B cell (primary cell): ENCODE data around the gene MAD1L1. TPM values are rescaled to one million over a fixed set of nuclear protein-coding genes. Genes with fewer than 3 reads are reported as not detected.

Experiments
- ATAC-seq: fragments of 200-7000 bp; cut with Tn5 transposase; one replicate; pipeline ENCODE4 v1.10.0; 2021; ENCODE audit warnings: low read depth, mild to moderate bottlenecking, moderate number of reproducible peaks, moderate library complexity
- CTCF ChIA-PET: fragments of 350-600 bp; sonication (Branson Sonifier 250); formaldehyde crosslinking; loops from one replicate; lab custom pipeline; 2021; ENCODE audit warnings: antibody characterized with exemption, inconsistent platforms; lab: Charles Lee
- POLR2A ChIA-PET: fragments of 350-600 bp; sonication (Branson Sonifier 250); formaldehyde crosslinking; loops from one replicate; lab custom pipeline; 2021; ENCODE audit warnings: antibody characterized with exemption; lab: Charles Lee
- DNase-seq: peaks from one replicate; pipeline ENCODE4 v3.0.0; 2013
- H2AFZ ChIP-seq: 2 replicates; pipeline ENCODE4 v1.6.1; 2012; ENCODE audit warnings: mild to moderate bottlenecking, low read depth, low read length; ENCODE audit not compliant: insufficient read depth, poor library complexity, severe bottlenecking
- H3K27ac ChIP-seq, 2 donors: 1 replicate in 1 of 2; 2 replicates in 1 of 2; pipeline ENCODE4 v1.5.1; 2012 to 2013; ENCODE audit warnings: low read length in 2 of 2, mild to moderate bottlenecking in 2 of 2, moderate library complexity in 1 of 2
- H3K27me3 ChIP-seq, 4 experiments: fragments of 200-600 bp in 1 of 4; sonication (generic) in 1 of 4; replicated peaks in 1 of 4; 1 replicate in 2 of 4; 2 replicates in 2 of 4; pipeline versions ENCODE4 v1.6.1 to v1.7.0; 2013 to 2016; ENCODE audit warnings: low read length in 3 of 4, mild to moderate bottlenecking in 2 of 4, mixed read lengths in 1 of 4, moderate library complexity in 1 of 4; ENCODE audit not compliant: insufficient read depth in 4 of 4, control insufficient read depth in 3 of 4; ENCODE audit errors: control extremely low read depth in 1 of 4
- H3K36me3 ChIP-seq, 2 experiments: replicated peaks in 1 of 2; 1 replicate in 1 of 2; 2 replicates in 1 of 2; pipeline versions ENCODE4 v1.6.1 to v1.7.1; 2013; ENCODE audit warnings: low read length in 1 of 2; ENCODE audit not compliant: insufficient read depth in 2 of 2, control insufficient read depth in 1 of 2; ENCODE audit errors: control extremely low read depth in 1 of 2, extremely low read depth in 1 of 2
- H3K4me1 ChIP-seq, 2 donors: fragments of 200-600 bp in 1 of 2; sonication (generic) in 1 of 2; 1 replicate in 1 of 2; 2 replicates in 1 of 2; pipeline versions ENCODE4 v1.5.1 to v1.6.1; 2013 to 2017; ENCODE audit warnings: low read length in 2 of 2; ENCODE audit not compliant: control insufficient read depth in 2 of 2, insufficient read depth in 2 of 2
- H3K4me2 ChIP-seq: replicated peaks from 2 replicates; pipeline ENCODE3; 2012; ENCODE audit warnings: mild to moderate bottlenecking, low read depth, low read length; ENCODE audit not compliant: poor library complexity, severe bottlenecking
- H3K4me3 ChIP-seq, 5 experiments: fragments of 200-600 bp in 1 of 5; sonication (generic) in 1 of 5; 1 replicate in 3 of 5; 2 replicates in 2 of 5; pipeline versions ENCODE4 v1.5.1 to v1.7.0; 2011 to 2016; ENCODE audit warnings: low read length in 4 of 5, mild to moderate bottlenecking in 4 of 5, low read depth in 2 of 5, control low read depth in 1 of 5, moderate library complexity in 1 of 5; ENCODE audit not compliant: insufficient read depth in 1 of 5; ENCODE audit errors: control extremely low read depth in 1 of 5, extremely low read depth in 1 of 5
- H3K79me2 ChIP-seq: fragments of 200-600 bp; sonication (generic); one replicate; pipeline ENCODE4 v1.6.0; 2016; ENCODE audit warnings: low read length; ENCODE audit not compliant: control insufficient read depth, insufficient read depth
- H3K9ac ChIP-seq: fragments of 200-600 bp; sonication (generic); 2 replicates; pipeline ENCODE4 v1.6.1; 2017; ENCODE audit warnings: mild to moderate bottlenecking, low read length, moderate library complexity
- H3K9me3 ChIP-seq, 3 donors: one replicate each; pipeline versions ENCODE4 v1.6.1 to v1.7.1; 2013; ENCODE audit warnings: low read length in 2 of 3; ENCODE audit not compliant: control insufficient read depth in 2 of 3, insufficient read depth in 1 of 3; ENCODE audit errors: control extremely low read depth in 1 of 3
- H4K20me1 ChIP-seq: 2 replicates; pipeline ENCODE4 v1.6.0; 2012; ENCODE audit warnings: mild to moderate bottlenecking, low read length; ENCODE audit not compliant: insufficient read depth, control insufficient read depth, poor library complexity, severe bottlenecking
- H3K27ac Mint-ChIP-seq: one replicate; pipeline ENCODE4 v1.8.0; 2021; ENCODE audit warnings: mixed read lengths
- H3K27me3 Mint-ChIP-seq: one replicate; pipeline ENCODE4 v1.8.0; 2021; ENCODE audit warnings: mixed read lengths
- H3K4me1 Mint-ChIP-seq: one replicate; pipeline ENCODE4 v1.8.0; 2021; ENCODE audit warnings: mixed read lengths
- H3K4me3 Mint-ChIP-seq: one replicate; pipeline ENCODE4 v1.8.0; 2021; ENCODE audit warnings: mixed read lengths
- H3K9me3 Mint-ChIP-seq: one replicate; pipeline ENCODE4 v1.8.0; 2022; ENCODE audit warnings: mixed read lengths; ENCODE audit not compliant: insufficient read depth
- EZH2 ChIP-seq: IDR thresholded peaks from 2 replicates; pipeline ENCODE4 v1.6.1; 2012; ENCODE audit warnings: borderline replicate concordance, low read depth, mild to moderate bottlenecking, moderate library complexity, low read length; ENCODE audit not compliant: insufficient read depth, poor library complexity, severe bottlenecking
- WGBS: methylation state at CpG from one replicate; pipeline ENCODE4 v1.1.5; 2013; ENCODE audit warnings: missing lambda C conversion rate; ENCODE audit not compliant: insufficient coverage; 5-methylcytosine and 5-hydroxymethylcytosine counted together
- intact Hi-C: fragments of 100-400 bp; cut with micrococcal nuclease; formaldehyde crosslinking; loops from one replicate; pipeline ENCODE4 v1.10.0; 2022
- polyA plus RNA-seq: library from polyadenylated mRNA; depleted of rRNA; stranded (reverse); fragments of >200 nt; gene quantifications from 2 replicates; pipeline ENCODE4 v1.2.3, GENCODE V29; 2012
- total RNA-seq, 2 donors: library from RNA; stranded (reverse); fragments of 120-200 nt in 1 of 2; gene quantifications; 1 replicate in 1 of 2; 2 replicates in 1 of 2; pipeline versions ENCODE4 v1.2.3 to v1.2.4, GENCODE V29; 2013 to 2022
- TF ChIP-seq, protein P1 (sequence below): fragments of 200-600 bp; IDR thresholded peaks from one replicate; pipeline ENCODE4 v1.8.0; 2022; ENCODE audit warnings: antibody characterized with exemption, mild to moderate bottlenecking

MAD1L1 gene
- total and polyA plus RNA-seq, 2 donors (not counting 1 experiment from before 2014, with no cell fraction given) = 86.7 to 110 TPM

GRCh38 chr7:2106440-2106839 lies 126.3 kb downstream of the MAD1L1 start:
- H3K9ac ChIP-seq = no peak overlapping the region
- H3K27me3 Mint-ChIP-seq = no peaks in the 10 kb centered on the region
- WGBS = 100% methylated on average over 10 of the region's 12 CpGs
- peaks cover 10 to 22% of the 10 kb centered on the region in 2 donors for H3K4me1 ChIP-seq
- no peak overlapping the region for H2AFZ ChIP-seq
- H3K27ac Mint-ChIP-seq = no peak overlapping the region
- ChIA-PET POLR2A (no interaction called here), CTCF (interaction anchor here (0.6 to 1.2 kb wide), 2 partner anchors 242 to 343 kb away, joined by 3 read pairs; no protein-coding TSS in a partner anchor)
- no peak overlapping the region for H3K4me3 Mint-ChIP-seq
- H3K36me3 ChIP-seq = peaks cover 0 to 2% of the 10 kb centered on the region in 2 experiments
- H3K79me2 ChIP-seq = peaks cover 20% of the 10 kb centered on the region
- H3K4me1 Mint-ChIP-seq = peaks cover 44% of the 10 kb centered on the region
- H3K9me3 Mint-ChIP-seq = no peaks in the 10 kb centered on the region
- no peaks in the 10 kb centered on the region for H3K27me3 ChIP-seq
- no peak overlapping the region for H3K27ac ChIP-seq
- no peak for DNase-seq
- H3K4me3 ChIP-seq = no peak overlapping the region
- no peaks in the 10 kb centered on the region for H3K9me3 ChIP-seq
- peaks cover 2% of the 10 kb centered on the region for H4K20me1 ChIP-seq
- no peak for ATAC-seq
- TF ChIP-seq, protein P1, sequence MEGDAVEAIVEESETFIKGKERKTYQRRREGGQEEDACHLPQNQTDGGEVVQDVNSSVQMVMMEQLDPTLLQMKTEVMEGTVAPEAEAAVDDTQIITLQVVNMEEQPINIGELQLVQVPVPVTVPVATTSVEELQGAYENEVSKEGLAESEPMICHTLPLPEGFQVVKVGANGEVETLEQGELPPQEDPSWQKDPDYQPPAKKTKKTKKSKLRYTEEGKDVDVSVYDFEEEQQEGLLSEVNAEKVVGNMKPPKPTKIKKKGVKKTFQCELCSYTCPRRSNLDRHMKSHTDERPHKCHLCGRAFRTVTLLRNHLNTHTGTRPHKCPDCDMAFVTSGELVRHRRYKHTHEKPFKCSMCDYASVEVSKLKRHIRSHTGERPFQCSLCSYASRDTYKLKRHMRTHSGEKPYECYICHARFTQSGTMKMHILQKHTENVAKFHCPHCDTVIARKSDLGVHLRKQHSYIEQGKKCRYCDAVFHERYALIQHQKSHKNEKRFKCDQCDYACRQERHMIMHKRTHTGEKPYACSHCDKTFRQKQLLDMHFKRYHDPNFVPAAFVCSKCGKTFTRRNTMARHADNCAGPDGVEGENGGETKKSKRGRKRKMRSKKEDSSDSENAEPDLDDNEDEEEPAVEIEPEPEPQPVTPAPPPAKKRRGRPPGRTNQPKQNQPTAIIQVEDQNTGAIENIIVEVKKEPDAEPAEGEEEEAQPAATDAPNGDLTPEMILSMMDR = no peak
- TF ChIP-seq EZH2 = no peak
- intact Hi-C loops = loop anchor here (10.0 kb wide), 2 partner anchors 182 to 532 kb away; partner anchors contain the start of gene PSMG3
- no peak overlapping the region for H3K4me2 ChIP-seq

GRCh38 chr7:2105917-2106316 lies 126.8 kb downstream of the MAD1L1 start:
- intact Hi-C loops = loop anchor here (10.0 kb wide), 2 partner anchors 181 to 531 kb away; partner anchors contain the start of gene PSMG3
- Histone ChIP-seq H3K4me2 (no peak overlapping the region), H4K20me1 (no peaks in the 10 kb centered on the region), H3K9me3 (no peaks in the 10 kb centered on the region), H3K27me3 (no peaks in the 10 kb centered on the region), H3K36me3 (peaks cover 0 to 2% of the 10 kb centered on the region in 2 experiments), H2AFZ (no peak overlapping the region), H3K4me1 (peaks cover 11 to 25% of the 10 kb centered on the region in 2 donors), H3K79me2 (peaks cover 16% of the 10 kb centered on the region), H3K9ac (no peak overlapping the region), H3K4me3 (no peak overlapping the region), H3K27ac (no peak overlapping the region)
- ChIA-PET POLR2A (no interaction called here), CTCF (interaction anchor here (0.6 to 1.2 kb wide), 3 partner anchors 190 to 344 kb away, joined by 3 read pairs; no protein-coding TSS in a partner anchor)
- DNase-seq (no peak), ATAC-seq (no peak)
- no peak for TF ChIP-seq EZH2
- TF ChIP-seq, protein P1 = no peak
- H3K4me3 Mint-ChIP-seq = no peak overlapping the region
- H3K4me1 Mint-ChIP-seq = peaks cover 40% of the 10 kb centered on the region
- WGBS = 95% methylated on average over 15 of the region's 17 CpGs
- H3K27ac Mint-ChIP-seq = no peak overlapping the region
- no peaks in the 10 kb centered on the region for H3K27me3 Mint-ChIP-seq
- no peaks in the 10 kb centered on the region for H3K9me3 Mint-ChIP-seq
